HEK293T (cell line): ENCODE results near the gene NUS1.

Experiments used
- FOXM1 ChIP-seq: fragments of 450-650 bp; IDR thresholded peaks from 2 replicates; pipeline ENCODE4 v1.6.1; 2017; ENCODE audit warnings: mild to moderate bottlenecking, borderline replicate concordance
- SUZ12 ChIP-seq: fragments of 450-650 bp; IDR thresholded peaks from 2 replicates; pipeline ENCODE4 v1.6.1; 2016; ENCODE audit warnings: mild to moderate bottlenecking
- TF ChIP-seq, protein P1 (sequence below): fragments of 450-650 bp; IDR thresholded peaks from 2 replicates; pipeline ENCODE4 v1.6.1; 2016

DNA sequence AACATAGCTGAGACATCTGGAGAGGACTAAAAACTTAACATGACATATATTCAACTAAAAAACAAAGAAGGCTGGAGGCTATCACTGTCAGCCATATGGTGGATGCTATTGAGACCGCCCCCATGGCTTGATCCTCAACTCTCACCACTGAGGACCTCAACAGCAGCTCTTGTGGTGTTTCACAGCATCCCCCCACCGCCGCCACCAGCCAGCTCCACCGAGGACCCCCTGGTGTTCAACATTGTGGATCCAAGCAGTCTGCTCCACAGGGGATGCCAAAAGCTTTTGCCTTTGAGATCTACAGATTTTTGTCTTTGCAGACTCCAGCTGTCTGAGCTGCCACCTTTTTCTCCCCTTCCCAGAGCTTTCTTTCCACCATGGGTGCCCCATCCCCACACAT is 64.6 kb downstream of the NUS1 start:
- TF ChIP-seq, protein P1, sequence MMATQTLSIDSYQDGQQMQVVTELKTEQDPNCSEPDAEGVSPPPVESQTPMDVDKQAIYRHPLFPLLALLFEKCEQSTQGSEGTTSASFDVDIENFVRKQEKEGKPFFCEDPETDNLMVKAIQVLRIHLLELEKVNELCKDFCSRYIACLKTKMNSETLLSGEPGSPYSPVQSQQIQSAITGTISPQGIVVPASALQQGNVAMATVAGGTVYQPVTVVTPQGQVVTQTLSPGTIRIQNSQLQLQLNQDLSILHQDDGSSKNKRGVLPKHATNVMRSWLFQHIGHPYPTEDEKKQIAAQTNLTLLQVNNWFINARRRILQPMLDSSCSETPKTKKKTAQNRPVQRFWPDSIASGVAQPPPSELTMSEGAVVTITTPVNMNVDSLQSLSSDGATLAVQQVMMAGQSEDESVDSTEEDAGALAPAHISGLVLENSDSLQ = no peak
- no peak for TF ChIP-seq SUZ12
- TF ChIP-seq FOXM1 = no peak
